Keratinocyte (primary cell): ENCODE measurements around the gene TCF15. TPM values are rescaled to one million over a fixed set of nuclear protein-coding genes. Genes with fewer than 3 reads are reported as not detected.

Experiments
- DNase-seq: peaks from one replicate; pipeline ENCODE4 v3.0.0-alpha.2; 2011; ENCODE audit warnings: low read depth, missing footprints, low spot score
- FAIRE-seq: peaks from 2 replicates; lab custom pipeline; 2011; peaks lifted over from hg19 to GRCh38; lab: Jason Lieb, UNC
- H2AFZ ChIP-seq: 2 replicates; pipeline ENCODE4 v1.6.0; 2012; ENCODE audit warnings: low read length, control low read depth, inconsistent platforms; ENCODE audit not compliant: control insufficient read depth
- H3K27ac ChIP-seq: 2 replicates; pipeline ENCODE4 v1.5.1; 2011; ENCODE audit warnings: low read length; ENCODE audit not compliant: control insufficient read depth, insufficient read depth
- H3K27me3 ChIP-seq: 3 replicates; pipeline ENCODE4 v1.6.0; 2011; ENCODE audit warnings: low read length; ENCODE audit not compliant: control insufficient read depth, insufficient read depth; ENCODE audit errors: extremely low read depth
- H3K36me3 ChIP-seq, 2 experiments: 2 replicates in 1 of 2; 3 replicates in 1 of 2; pipeline ENCODE4 v1.5.1; 2011; ENCODE audit warnings: low read length in 2 of 2, mild to moderate bottlenecking in 1 of 2; ENCODE audit not compliant: control insufficient read depth in 2 of 2, insufficient read depth in 2 of 2; ENCODE audit errors: extremely low read depth in 1 of 2
- H3K4me1 ChIP-seq: 3 replicates; pipeline ENCODE4 v1.5.1; 2011; ENCODE audit warnings: low read length; ENCODE audit not compliant: control insufficient read depth, insufficient read depth; ENCODE audit errors: extremely low read depth
- H3K4me2 ChIP-seq: 3 replicates; pipeline ENCODE4 v1.6.0; 2011; ENCODE audit warnings: low read depth, low read length; ENCODE audit not compliant: control insufficient read depth, insufficient read depth; ENCODE audit errors: extremely low read depth
- H3K4me3 ChIP-seq, 3 experiments: fragments of 200-600 bp in 1 of 3; sonication (generic) in 1 of 3; 2 replicates in 2 of 3; 3 replicates in 1 of 3; pipeline ENCODE4 v1.5.1; 2011 to 2016; ENCODE audit warnings: low read length in 3 of 3, mild to moderate bottlenecking in 3 of 3, control low read depth in 2 of 3, inconsistent platforms in 1 of 3, low read depth in 1 of 3, mixed read lengths in 1 of 3, mixed run types in 1 of 3, moderate library complexity in 1 of 3; ENCODE audit not compliant: control insufficient read depth in 2 of 3, insufficient read depth in 2 of 3; ENCODE audit errors: extremely low read depth in 1 of 3
- H3K79me2 ChIP-seq: 2 replicates; pipeline ENCODE4 v1.6.0; 2012; ENCODE audit warnings: low read length; ENCODE audit not compliant: control insufficient read depth, insufficient read depth
- H3K9ac ChIP-seq: 3 replicates; pipeline ENCODE4 v1.6.0; 2011; ENCODE audit warnings: low read length; ENCODE audit not compliant: control insufficient read depth, insufficient read depth; ENCODE audit errors: extremely low read depth
- H3K9me1 ChIP-seq: 3 replicates; pipeline ENCODE4 v1.6.0; 2011; ENCODE audit warnings: low read length; ENCODE audit not compliant: control insufficient read depth, insufficient read depth; ENCODE audit errors: extremely low read depth
- H3K9me3 ChIP-seq: 2 replicates; pipeline ENCODE4 v1.5.1; 2012; ENCODE audit warnings: low read depth, low read length; ENCODE audit not compliant: control insufficient read depth
- H4K20me1 ChIP-seq: 3 replicates; pipeline ENCODE4 v1.6.0; 2011; ENCODE audit warnings: low read length; ENCODE audit not compliant: control insufficient read depth, insufficient read depth; ENCODE audit errors: extremely low read depth
- EZH2 ChIP-seq: IDR thresholded peaks from one replicate; pipeline ENCODE4 v1.6.1; 2012; ENCODE audit warnings: inconsistent platforms, mild to moderate bottlenecking, low read length, moderate library complexity
- dilution Hi-C: fragments of 300-500 bp; cut with MboI; formaldehyde crosslinking; loops from one replicate; pipeline ENCODE4 v1.7.0; 2020; ENCODE audit warnings: low sequenced_read_pairs; ENCODE audit not compliant: extremely low pct_ligation_motif_present
- polyA plus RNA-seq, 5 experiments: library from polyadenylated mRNA; depleted of rRNA in 3 of 5; stranded (reverse) in 3 of 5; stranded (forward) in 1 of 5; unstranded in 1 of 5; fragments of >200 nt; gene quantifications; 1 replicate in 1 of 5; 2 replicates in 3 of 5; 3 replicates in 1 of 5; pipeline versions ENCODE4 v1.2.1 to v1.2.3, GENCODE V29; 2011 to 2012; ENCODE audit warnings: missing spikeins in 2 of 5, low read depth in 1 of 5, low replicate concordance in 1 of 5
- TF ChIP-seq, protein P1 (sequence below), 3 experiments: IDR thresholded peaks in 1 of 3; conservative IDR thresholded peaks in 1 of 3; optimal IDR thresholded peaks in 1 of 3; 2 replicates in 2 of 3; 3 replicates in 1 of 3; pipeline versions ENCODE3 to v1.5.1; 2011; ENCODE audit warnings: low read length in 3 of 3, mild to moderate bottlenecking in 3 of 3, moderate library complexity in 2 of 3, control low read depth in 1 of 3, inconsistent platforms in 1 of 3; ENCODE audit not compliant: insufficient read depth in 2 of 3; ENCODE audit errors: extremely low read depth in 1 of 3

The TCF15 gene
- polyA plus RNA-seq, 1 donor (not counting 4 experiments of a cell fraction or from before 2014, with no cell fraction given): not detected

DNA sequence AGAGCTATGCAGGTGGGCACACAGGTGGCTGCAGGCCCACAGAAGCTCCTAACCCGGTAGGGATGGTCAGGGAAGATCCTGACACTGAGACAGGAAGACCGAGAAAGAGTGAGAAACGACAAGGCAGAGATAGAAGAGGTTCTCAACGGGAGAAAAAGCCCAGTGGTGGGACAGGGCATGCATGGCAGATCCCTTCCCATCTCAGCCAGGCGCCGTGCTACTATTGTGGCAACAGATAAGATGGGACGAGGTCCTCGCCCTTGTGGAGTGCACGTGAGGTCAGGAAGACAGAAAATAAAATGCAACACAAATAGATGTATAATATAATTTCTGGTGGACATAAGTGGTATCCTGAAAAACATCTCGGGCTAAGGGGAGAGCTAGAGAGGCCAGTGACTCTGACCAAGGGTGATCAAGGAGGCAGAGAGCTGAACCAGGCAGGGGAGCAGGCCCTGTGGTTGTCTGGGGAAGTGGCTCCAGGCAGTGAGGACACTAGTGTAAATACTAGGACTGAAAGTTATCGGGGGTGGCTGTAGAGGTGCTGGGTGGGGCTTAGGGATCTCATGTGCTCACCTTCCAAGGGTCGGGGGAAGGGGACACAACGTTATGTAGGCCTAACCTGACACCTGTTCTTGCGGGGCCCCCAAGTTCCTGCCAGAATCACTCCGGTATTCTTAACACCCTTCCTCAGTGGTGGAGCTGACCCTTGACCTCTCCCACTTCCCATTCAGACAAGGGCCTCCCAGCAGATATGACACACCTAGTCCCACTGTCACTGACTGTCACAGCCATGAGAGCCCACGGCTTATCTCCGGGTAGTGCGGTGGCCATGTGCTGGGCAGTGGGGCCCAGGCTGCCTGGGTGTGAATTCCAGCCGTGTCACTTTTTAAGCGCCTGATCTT, 41.9 kb upstream of the TCF15 start:
- H3K79me2 ChIP-seq: peaks cover 28% of the 10 kb centered on the region
- no peak for FAIRE-seq
- dilution Hi-C loops: no loop called here

DNA sequence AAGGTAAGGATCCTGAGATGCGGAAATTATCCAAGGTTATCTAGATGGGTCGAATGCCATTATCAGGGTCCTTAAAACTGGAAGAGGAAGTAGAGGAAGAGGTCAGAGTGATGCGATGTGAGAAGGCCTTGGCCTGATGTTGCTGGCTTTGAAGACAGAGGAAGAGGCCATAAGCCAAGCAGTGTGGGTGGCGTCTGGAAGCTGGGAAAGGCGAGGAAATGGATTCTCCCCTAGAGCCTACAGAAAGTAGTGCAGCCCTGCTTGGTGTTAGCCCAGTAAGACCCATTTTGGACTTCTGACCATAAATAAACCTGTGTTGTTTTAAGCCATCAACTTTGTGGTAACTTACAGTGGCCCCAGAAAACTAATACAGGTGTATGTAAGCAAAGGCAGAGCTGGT, 40.8 kb upstream of the TCF15 start:
- no peaks in the 10 kb centered on the region for H3K27me3 ChIP-seq
- H3K9ac ChIP-seq: no peak overlapping the region
- H2AFZ ChIP-seq: no peak overlapping the region
- peaks cover 4% of the 10 kb centered on the region for H4K20me1 ChIP-seq
- H3K9me3 ChIP-seq: no peaks in the 10 kb centered on the region
- H3K4me1 ChIP-seq: peaks cover 13% of the 10 kb centered on the region
- FAIRE-seq (no peak), DNase-seq (no peak)
- dilution Hi-C loops: no loop called here
- no peaks in the 10 kb centered on the region for H3K9me1 ChIP-seq
- H3K79me2 ChIP-seq: peaks cover 28% of the 10 kb centered on the region
- H3K4me2 ChIP-seq: no peak overlapping the region
- H3K36me3 ChIP-seq: peaks cover 24 to 30% of the 10 kb centered on the region in 2 experiments
- no peak for TF ChIP-seq EZH2
- TF ChIP-seq, protein P1, sequence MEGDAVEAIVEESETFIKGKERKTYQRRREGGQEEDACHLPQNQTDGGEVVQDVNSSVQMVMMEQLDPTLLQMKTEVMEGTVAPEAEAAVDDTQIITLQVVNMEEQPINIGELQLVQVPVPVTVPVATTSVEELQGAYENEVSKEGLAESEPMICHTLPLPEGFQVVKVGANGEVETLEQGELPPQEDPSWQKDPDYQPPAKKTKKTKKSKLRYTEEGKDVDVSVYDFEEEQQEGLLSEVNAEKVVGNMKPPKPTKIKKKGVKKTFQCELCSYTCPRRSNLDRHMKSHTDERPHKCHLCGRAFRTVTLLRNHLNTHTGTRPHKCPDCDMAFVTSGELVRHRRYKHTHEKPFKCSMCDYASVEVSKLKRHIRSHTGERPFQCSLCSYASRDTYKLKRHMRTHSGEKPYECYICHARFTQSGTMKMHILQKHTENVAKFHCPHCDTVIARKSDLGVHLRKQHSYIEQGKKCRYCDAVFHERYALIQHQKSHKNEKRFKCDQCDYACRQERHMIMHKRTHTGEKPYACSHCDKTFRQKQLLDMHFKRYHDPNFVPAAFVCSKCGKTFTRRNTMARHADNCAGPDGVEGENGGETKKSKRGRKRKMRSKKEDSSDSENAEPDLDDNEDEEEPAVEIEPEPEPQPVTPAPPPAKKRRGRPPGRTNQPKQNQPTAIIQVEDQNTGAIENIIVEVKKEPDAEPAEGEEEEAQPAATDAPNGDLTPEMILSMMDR (optimal IDR thresholded peaks at IDR 0.05 in 1 of 3, IDR thresholded peaks at IDR 0.05 in 1 of 3, conservative IDR thresholded peaks at IDR 0.05 in 1 of 3; ENCODE audit: extremely low read depth in 1 of 3, insufficient read depth in 2 of 3, low read length in 3 of 3): peak in 2 of 3 experiments; percentile 2 to 20
- no peak overlapping the region for H3K4me3 ChIP-seq
- no peak overlapping the region for H3K27ac ChIP-seq

More for the DNA sequence above, 41.9 kb upstream of the TCF15 start:
- Histone ChIP-seq H3K4me1 (peaks cover 13% of the 10 kb centered on the region), H2AFZ (no peak overlapping the region), H3K36me3 (peaks cover 22 to 26% of the 10 kb centered on the region in 2 experiments), H3K4me3 (peak overlapping the region; percentile 72 to 95 (median 76)), H3K9ac (peak overlapping the region; percentile 91), H3K27me3 (no peaks in the 10 kb centered on the region), H4K20me1 (peaks cover 4% of the 10 kb centered on the region), H3K9me3 (no peaks in the 10 kb centered on the region), H3K4me2 (peak overlapping the region; percentile 92), H3K9me1 (no peaks in the 10 kb centered on the region), H3K27ac (peak overlapping the region; percentile 81)
- no peak for DNase-seq
- no peak for TF ChIP-seq EZH2
- TF ChIP-seq, protein P1 (optimal IDR thresholded peaks at IDR 0.05 in 1 of 3, IDR thresholded peaks at IDR 0.05 in 1 of 3, conservative IDR thresholded peaks at IDR 0.05 in 1 of 3; ENCODE audit: extremely low read depth in 1 of 3, insufficient read depth in 2 of 3, low read length in 3 of 3): no peak
